Activated CD4-positive, alpha-beta T cell treated with anti-CD3 and anti-CD28 coated beads, Interleukin-2, Interleukin-6, amounts not matched to agents 100 ng/mL and 50 ng/mL, durations not matched to agents 16 hours and 8 hours (primary cell): Measurements from ENCODE around the gene CYP19A1.
"Not testable (repeated sequence)": the region's sequence is repeated elsewhere in the genome, so short reads cannot be mapped to it uniquely, and the experiment has no call there.

Experiments used
- DNase-seq: peaks from one replicate; pipeline ENCODE4 v3.0.0-alpha.2; 2020

CYP19A1 gene

DNA sequence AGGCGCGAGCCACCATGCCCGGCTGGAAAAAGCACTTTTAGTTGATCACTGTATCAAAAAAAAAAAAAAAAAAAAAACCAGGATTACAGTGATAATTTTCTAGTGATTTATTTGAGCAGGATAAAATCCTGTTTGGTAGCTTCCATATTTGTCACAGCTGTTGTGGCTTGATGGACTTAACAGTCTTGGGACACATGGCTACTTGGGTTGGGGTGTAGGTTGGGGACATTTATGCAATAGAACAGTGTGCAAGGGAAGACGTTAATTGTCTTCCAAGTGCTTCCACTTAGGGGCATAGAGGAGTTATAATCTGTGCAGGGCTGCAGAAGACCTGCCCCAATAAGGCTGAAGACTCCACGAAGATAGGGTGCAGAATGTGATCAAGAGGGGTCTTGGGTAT, 136.8 kb downstream of the CYP19A1 start:
- DNase-seq: no peak

DNA sequence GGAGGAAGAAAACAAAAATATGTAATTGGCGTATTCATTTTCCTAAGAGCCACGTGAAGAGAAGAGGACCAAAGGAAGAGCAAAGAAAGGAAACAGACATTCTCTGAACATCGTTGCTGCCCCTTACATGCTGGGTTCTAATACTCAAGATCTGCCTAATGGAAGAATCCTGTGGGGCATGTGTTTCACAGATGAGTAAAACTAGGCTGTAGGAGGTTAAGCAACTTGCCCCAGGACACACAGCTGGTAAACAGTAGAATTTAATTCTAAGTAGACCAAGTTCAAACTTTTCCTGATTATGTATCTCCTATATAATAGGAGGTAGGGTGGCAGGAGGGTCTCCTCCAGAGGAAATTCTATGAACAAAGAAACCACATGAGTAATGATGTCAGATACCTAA, 137.6 kb downstream of the CYP19A1 start:
- no peak for DNase-seq

DNA sequence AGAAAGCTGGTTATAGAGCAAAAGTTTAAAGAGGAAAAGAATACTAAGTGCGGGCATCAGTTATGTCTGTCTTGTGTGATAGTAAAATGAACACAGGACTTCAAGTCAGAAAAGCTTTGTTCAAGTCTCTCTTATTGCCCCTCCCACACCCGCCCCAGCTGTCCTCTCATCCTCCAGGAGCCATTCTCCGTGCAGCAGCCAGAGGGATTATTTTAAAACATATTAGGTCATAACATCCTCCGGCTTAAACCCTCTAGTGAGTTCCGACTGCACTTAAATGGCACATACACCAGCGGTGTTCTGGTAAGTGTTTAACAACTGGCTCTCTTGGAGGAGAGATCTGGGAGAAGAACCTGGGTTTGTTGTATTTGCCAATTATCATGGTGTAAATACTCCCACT, 138.9 kb downstream of the CYP19A1 start:
- DNase-seq: no peak

DNA sequence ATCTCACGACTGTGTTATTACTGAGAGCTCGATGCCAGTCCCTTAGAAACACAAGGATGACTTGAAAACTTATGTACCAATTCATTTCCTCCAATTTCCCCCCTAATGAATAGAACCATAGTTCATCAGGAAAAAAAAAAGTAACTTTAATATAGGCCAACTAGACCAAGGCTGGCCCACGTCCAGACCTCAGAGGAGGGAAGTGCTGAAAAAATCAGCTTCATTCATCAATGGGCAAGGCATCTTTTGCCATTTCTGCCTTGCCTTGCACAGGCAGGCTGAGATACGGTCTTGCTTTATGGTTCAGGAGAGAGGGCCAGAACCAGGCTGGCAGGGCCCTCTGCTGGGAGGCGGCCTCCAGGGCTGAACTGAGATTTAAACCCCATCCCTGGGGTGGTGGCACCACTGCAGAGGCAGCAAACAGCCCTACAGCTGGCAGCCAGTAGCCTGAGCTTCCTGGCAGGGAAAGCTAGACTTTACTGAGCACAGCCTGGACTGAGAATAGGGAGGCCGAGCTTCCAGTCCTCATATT, 139.6 kb downstream of the CYP19A1 start:
- no peak for DNase-seq

GRCh38 chr15:51195459-51195858, 142.9 kb downstream of the CYP19A1 start:
- DNase-seq: no peak

- DNase-seq: no peak
Observed at GRCh38 chr15:51193979-51194378, 144.4 kb downstream of the CYP19A1 start.

DNA sequence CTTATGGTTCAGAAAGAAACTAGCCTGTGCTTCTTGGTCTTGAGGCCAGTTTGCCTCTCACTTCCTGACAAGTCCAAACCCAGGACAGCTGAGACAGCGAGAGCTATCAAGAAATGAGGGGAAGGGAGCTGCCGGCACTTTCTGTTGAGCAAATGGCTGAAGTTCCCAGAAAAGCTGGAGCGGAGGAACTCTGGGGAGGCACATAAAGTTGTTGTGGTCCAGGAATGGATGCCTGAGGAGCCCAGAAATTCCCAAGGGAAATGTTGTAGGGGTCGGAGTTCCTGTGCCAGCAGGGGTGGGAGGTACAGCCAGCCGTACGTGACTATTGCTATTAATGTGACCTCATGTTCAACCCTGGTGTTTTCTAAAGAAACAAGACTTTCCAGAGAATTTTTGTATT, 144.9 kb downstream of the CYP19A1 start:
- DNase-seq: no peak

DNA sequence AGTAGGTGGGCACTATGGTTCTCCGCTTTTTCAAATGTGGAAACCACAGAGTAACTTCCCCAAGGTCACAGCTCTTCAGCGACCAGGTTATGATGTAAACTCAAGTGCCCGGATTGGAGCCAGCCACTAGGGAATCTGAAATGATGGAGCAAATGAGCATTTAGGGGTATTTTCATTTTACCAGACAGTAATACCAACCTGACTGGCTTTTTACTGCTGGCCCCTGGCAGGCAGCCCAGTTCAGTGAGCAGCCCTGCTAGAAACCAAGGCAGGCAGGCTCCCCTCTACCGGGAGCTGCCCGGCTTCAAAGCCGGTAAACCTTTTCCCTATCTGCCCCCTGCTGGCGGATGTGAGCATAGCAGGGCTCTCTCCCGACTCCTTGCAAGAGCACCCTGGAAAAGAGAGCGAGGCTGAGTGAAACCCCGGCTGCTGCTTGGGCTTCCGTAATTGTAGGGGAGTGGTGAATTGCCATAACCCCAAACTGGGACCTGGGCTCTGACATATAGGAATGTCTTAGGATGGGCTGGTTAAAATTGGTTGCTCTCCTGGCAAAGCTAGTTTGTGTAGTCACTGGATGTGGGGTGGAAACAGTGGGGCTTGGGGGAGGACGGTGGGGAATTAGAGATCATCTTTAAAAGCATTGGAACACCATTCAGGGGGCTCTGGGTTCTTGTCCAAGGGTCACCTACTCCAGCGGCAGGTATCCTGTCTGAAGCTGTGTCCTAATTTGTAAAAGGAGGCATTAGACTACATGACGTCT, 145.7 kb downstream of the CYP19A1 start:
- DNase-seq: peak; percentile 87

GRCh38 chr15:51191766-51192165, 146.6 kb downstream of the CYP19A1 start:
- no peak for DNase-seq

DNA sequence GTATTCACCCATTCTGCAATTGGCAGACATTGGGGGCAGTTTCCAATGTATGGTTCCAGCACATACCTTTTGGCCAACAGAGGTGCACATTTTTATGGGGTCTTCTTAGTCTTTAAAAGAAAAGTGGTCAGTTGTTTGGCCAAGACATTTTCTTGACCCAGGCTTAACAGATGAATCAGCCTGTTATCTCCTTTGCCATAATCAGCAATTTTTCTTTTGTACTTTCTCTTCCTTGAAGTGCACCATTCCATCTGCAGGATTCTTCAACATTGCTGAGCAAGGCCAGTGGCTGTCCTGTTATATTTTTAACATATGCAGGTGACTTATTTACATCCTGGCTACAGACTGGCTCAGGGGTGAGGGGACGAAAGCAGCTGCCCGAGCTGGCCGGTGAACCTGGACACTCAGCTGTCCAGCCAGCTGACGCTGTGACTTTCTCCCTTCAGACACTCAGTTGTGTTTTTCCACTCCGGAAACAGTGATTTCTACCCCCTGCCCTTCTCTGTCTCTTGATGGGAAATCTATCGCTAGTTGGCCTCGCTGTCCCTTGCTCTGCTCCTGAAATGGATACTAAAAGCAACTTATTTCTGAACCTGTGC, 147.2 kb downstream of the CYP19A1 start:
- DNase-seq: no peak

GRCh38 chr15:51190424-51191068, 147.8 kb downstream of the CYP19A1 start:
- no peak for DNase-seq

DNA sequence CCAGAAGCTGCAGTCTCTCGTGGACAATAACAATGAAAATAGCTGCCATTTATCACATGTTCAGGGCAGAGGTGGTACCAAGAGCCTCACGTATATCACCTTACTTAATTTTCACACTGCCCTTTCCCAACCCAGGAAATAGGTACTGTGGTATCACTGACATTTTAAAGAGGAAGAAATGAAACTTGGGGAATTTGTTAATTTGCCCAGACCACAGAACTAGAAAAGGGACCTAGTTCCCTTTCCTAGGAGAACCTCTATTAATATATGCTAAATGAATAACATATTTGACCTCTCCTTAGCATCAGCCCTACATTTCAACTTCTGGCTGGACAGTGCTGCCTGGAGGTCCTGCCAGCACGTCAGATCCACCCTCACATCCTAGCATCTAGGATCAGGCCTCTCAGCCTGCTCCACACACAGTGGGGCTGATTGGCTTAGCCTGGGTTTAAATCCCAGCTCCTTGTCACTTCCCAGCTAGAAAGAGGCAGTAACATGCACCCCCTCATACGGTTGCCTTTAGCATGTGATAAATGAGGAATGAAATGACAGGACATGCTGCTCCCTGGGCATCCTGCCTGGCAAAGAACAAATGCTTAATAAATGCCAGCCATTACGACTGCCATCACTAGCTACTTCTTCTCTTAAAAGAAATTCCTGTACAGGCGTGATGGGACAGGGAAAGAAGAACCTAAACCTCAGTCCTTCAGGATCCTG, 148.6 kb downstream of the CYP19A1 start:
- no peak for DNase-seq

GRCh38 chr15:51188791-51189190, 149.6 kb downstream of the CYP19A1 start:
- not testable (repeated sequence) for DNase-seq

DNA sequence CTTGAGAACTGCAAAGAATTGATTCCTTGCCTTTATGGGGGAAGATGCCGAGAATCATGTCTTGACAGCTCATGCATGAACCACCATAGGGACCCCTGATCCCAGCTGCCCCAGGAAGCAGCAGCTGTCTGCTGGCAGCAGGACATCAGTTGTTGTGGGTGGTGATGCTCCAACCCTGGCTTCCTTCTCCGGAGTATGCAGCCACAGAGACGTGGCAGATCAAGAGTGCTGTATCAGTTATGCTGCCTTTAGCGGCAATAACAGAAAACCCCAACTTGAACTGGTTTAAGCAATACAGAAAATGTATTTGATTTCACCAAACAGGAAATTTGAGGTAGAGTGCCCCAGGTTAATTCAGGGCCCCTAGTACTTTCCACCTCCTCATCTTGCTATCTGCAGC, 151.5 kb downstream of the CYP19A1 start:
- DNase-seq: no peak

DNA sequence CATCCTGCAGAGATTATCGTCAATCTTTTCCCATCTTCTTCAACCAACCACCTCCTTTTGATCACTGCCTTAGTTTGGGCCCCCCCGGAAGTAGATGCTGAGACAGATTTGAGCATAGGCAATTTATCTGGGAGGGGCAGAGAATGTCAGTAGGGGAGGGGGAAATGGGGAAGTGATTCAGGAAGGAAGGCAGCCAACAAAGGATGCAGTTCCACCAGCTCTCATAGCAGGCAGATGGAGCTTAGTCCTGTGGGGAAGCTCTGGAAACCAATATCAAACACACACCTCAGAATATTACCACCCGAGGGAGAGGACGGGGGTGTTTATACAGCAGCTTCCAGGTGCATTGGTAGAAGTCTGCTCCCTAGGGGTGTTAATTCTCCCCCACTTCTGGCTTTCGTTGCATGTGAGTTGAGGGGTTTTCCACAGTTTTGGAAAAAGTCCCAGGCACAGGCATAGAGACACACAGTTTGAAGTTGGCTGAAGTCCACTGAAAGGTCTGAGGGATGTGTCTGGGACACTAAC, 152.2 kb downstream of the CYP19A1 start:
- no peak for DNase-seq

DNA sequence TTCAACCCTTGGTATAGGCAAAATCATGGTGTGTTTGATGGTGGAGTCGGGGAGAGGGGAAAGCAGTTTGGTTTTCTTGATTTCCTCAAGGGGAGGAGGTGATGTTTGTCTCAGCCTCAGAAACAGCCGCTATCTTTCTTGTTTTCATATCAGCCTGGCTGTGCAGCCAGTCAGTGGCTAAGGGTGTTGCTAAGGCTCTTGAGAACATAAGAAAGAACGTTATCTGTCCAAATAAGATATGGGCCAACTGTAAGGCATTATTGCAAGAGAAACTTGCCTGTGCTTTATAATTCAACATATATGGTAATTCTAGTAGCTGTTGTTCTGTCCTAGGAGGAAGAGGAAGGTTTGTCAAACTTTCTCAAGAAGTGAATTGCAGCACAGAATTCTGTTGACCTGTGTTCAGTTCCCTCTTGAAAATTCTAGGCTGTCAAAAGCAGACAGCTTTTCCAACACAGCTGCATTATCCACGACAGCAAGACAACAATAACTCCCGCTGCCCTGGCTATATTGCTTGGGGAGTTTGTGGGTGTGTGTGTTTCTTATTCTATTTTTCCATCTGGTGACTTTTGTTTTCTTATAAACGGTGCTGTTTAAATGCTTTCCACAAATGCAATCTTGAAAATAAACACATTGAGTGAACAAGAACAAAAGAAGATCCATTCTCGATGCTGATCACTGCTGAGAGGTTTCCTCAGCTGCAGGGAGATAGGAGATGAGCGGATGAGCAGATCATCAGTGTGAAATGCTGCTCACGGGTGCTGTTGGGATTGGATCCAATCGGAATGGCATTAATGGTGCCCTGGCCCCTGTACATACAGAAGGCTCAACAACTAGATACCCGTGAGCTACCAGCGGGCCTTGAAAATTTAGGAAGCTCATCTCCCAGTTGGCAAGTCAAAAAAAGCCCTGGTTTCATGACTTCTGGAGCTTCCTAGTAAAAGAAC, 152.9 kb downstream of the CYP19A1 start:
- DNase-seq: no peak

DNA sequence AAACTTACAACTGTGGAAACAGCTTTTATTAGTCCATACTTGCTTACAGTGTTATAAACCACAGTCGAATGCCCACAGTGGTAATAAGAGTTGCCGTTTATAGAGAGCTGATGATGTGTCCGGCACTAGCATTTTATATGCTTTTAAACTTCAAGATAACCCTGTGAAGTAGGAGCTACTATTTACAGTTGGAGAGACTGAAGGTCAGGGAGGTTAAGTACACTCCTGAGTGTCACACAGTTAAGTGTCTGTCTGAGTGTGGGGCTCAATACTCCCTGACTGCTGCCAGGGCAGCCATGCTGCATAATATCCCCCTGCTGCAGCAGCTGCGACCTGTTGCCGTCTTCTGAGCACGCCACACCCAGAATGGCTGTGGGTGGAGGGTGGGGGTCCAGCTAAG, 153.8 kb downstream of the CYP19A1 start:
- no peak for DNase-seq

DNA sequence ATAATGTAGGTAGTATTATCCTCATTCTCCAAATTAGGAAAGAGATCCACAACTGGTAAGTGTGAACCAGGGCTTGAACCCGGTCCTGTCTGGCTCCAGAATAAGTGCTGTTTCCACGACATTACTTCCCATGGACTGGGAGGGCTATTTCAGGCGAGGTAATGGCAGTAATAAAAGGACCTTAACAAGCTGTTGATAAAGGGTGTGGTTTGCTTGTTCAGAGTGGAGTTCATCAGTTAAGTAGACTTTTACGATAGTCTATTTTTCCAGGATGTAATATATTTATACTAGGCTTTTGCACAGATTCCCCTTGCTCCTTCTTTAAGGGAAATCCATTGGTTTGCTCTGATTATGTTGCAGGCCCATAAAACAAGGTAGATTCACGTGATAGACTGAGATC, 155.3 kb downstream of the CYP19A1 start:
- no peak for DNase-seq

DNA sequence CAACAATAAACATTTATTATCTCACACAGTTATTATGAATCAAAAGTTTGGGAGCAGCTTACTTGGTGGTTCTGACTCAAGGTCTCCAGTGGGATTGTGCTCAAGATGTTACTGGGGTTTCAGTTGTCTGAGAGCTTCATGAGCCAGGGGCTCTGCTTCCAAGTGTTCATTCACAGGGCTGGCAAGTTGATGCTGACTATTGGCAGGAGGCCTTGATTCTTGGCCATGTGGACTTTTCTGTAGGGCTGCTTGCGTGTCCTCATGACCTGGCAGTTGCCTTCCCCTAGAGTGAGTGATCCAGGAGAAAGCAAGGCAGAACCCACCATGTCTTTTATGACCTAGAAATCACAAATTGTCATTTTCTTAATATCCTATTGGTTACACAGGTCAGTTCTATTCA, 156.5 kb downstream of the CYP19A1 start:
- DNase-seq: no peak

GRCh38 chr15:51181221-51181620, 157.2 kb downstream of the CYP19A1 start:
- no peak for DNase-seq

DNA sequence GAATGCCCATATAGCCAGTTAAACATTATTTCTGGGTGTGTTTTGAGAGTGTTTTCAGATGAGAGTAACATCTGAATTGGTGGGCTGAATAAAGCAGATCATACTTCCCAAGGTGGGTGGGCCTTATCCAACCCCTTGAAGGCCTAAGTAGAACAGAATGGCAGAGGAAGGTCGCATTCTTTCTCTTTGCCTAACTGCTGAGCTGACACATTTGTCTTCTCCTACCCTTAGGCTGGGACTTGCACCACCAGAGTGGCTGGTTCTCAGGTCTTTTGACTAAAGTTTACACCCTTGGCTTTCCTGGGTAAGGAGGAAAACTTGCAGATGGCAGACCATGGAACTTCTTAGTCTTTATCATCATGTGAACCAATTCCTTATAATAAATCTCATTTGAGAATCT, 157.9 kb downstream of the CYP19A1 start:
- DNase-seq: no peak

GRCh38 chr15:51180011-51180410, 158.4 kb downstream of the CYP19A1 start:
- DNase-seq: no peak
